HCT116 (cell line): ENCODE results near the gene HMBS.

Source experiments
- EZH2 ChIP-seq: fragments of 200-600 bp; sonication (generic); IDR thresholded peaks from 2 replicates; pipeline ENCODE4 v1.6.1; 2017; ENCODE audit warnings: antibody characterized with exemption, mixed run types
- POLR2AphosphoS5 ChIP-seq: IDR thresholded peaks from 2 replicates; pipeline ENCODE4 v1.6.1; 2011; ENCODE audit warnings: mild to moderate bottlenecking, low read depth, low read length, moderate library complexity

DNA sequence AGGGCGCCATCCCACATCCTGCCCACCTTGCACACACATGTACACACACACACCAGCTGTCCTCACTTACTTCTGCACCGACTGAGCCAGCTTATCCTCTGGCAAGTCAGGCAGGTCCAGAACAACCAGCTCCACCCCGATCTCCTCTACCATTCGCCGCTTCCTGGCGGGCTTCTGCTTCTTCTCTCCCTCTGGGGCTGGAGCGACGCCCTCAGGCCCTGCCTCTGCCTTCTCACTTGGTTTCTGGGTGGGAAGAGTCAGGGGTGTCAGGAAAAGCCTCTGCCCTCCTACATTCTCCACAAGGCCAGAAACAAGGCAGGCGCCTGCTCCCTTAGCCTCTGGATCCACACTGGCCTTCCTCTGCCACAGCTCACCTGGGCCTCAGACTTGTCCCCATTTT is 36.0 kb upstream of the HMBS start:
- no peak for TF ChIP-seq EZH2
- TF ChIP-seq POLR2AphosphoS5, result no peak
